Esophagus muscularis mucosa (tissue), 3 donors: Measurements from ENCODE around the gene LRFN2.

Experiments
- CTCF ChIP-seq, 3 experiments: fragments of 200-600 bp in 2 of 3; fragments of 450-650 bp in 1 of 3; sonication (generic) in 2 of 3; IDR thresholded peaks; one replicate each; pipeline ENCODE4 v1.5.1; 2017 to 2019; ENCODE audit warnings: antibody characterized with exemption in 3 of 3, mild to moderate bottlenecking in 2 of 3, moderate library complexity in 1 of 3
- POLR2A ChIP-seq: fragments of 450-650 bp; IDR thresholded peaks from one replicate; pipeline ENCODE4 v1.6.1; 2017; ENCODE audit warnings: antibody characterized with exemption, moderate library complexity, mild to moderate bottlenecking, low read depth
- POLR2AphosphoS5 ChIP-seq, 2 donors: sonication (generic); formaldehyde crosslinking; IDR thresholded peaks; one replicate each; pipeline ENCODE4 v1.6.1; 2017; ENCODE audit warnings: antibody characterized with exemption in 2 of 2

DNA sequence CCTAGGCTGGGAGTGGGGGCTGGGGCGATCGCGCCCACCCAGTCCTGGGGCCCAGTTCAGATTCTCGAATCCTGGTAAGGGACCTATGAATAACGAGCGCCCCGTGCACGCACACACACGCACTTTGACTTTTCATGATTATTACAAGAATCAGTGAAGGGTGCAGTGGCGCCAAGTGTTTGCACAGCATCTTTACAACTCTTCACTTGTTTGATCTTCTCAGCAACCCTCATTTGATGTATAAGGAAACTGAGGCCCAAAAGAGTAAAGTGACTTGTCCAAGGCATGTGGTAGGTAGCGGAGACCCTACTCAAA lies 863 bp upstream of the LRFN2 start:
- no peak for TF ChIP-seq CTCF (IDR thresholded peaks at IDR 0.05)
- no peak for TF ChIP-seq POLR2A
- no peak for TF ChIP-seq POLR2AphosphoS5 (IDR thresholded peaks at IDR 0.05)
